Lower lobe of right lung (tissue), 2 donors: ENCODE data around the gene NUP98. TPM values are rescaled to one million over a fixed set of nuclear protein-coding genes. Genes with fewer than 3 reads are reported as not detected.
"Not testable (repeated sequence)": the region's sequence is repeated elsewhere in the genome, so short reads cannot be mapped to it uniquely, and the experiment has no call there.

Source experiments
- ATAC-seq, 2 donors: fragments of 200-7000 bp; cut with Tn5 transposase; one replicate each; pipeline ENCODE4 v1.9.1; 2020 to 2022; ENCODE audit warnings: mild to moderate bottlenecking in 2 of 2, moderate library complexity in 2 of 2
- DNase-seq: peaks from one replicate; pipeline ENCODE4 v3.0.0-alpha.2; 2020
- H3K27ac ChIP-seq: fragments of 200-600 bp; one replicate; pipeline ENCODE4 v1.8.0; 2022
- H3K27me3 ChIP-seq: fragments of 200-600 bp; one replicate; pipeline ENCODE4 v1.8.0; 2022; ENCODE audit warnings: low read depth
- H3K36me3 ChIP-seq: fragments of 200-600 bp; one replicate; pipeline ENCODE4 v1.8.0; 2022; ENCODE audit warnings: mild to moderate bottlenecking
- H3K4me1 ChIP-seq: fragments of 200-600 bp; one replicate; pipeline ENCODE4 v1.8.0; 2022
- H3K4me3 ChIP-seq: fragments of 200-600 bp; one replicate; pipeline ENCODE4 v1.8.0; 2022; ENCODE audit warnings: mild to moderate bottlenecking
- H3K9me3 ChIP-seq: fragments of 200-600 bp; one replicate; pipeline ENCODE4 v1.8.0; 2022
- intact Hi-C: fragments of 100-400 bp; cut with DNase I; formaldehyde crosslinking; loops from one replicate; pipeline ENCODE4 v1.11.0; 2022
- total RNA-seq: library from RNA; stranded (reverse); fragmentation: NEBNext Ultra II Directional; extraction: Animal tissue kit (Norgen Biotek cat#: 25700); gene quantifications from one replicate; pipeline ENCODE4 v1.2.1, GENCODE V29; 2021
- TF ChIP-seq, protein P1 (sequence below): fragments of 200-600 bp; IDR thresholded peaks from one replicate; pipeline ENCODE4 v1.8.0; 2022; ENCODE audit warnings: antibody characterized with exemption, mild to moderate bottlenecking
- donor health status: DM: no; HTN: yes; CAD: no; lungs with severe emphysema.

The NUP98 gene
- total RNA-seq, 1 donor from 2014 or later, result 62.3 TPM

DNA sequence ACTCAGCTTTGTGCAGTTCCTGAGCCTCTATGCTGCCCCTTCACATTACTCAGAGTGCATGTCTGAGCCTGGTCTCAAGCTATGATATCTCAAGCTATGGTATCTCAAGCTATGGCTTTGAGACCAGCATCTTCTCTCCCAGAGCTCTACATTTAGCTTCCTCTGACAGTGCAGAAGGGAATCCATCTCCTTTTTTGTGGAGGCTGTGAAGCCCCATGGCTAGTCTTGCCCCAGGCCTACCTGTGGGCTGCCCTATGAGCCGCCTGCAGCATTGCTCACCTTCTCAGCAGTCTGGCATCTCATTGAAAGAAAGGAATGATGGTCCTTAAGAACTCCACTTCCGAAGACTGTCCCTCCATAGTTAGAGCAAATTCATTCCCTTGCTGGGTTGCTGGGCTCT lies 23.6 kb upstream of the NUP98 start:
- Histone ChIP-seq H3K27ac (no peak overlapping the region), H3K9me3 (no peaks in the 10 kb centered on the region), H3K4me1 (no peaks in the 10 kb centered on the region), H3K36me3 (peaks cover 10% of the 10 kb centered on the region), H3K4me3 (no peak overlapping the region), H3K27me3 (no peaks in the 10 kb centered on the region)
- TF ChIP-seq, protein P1, sequence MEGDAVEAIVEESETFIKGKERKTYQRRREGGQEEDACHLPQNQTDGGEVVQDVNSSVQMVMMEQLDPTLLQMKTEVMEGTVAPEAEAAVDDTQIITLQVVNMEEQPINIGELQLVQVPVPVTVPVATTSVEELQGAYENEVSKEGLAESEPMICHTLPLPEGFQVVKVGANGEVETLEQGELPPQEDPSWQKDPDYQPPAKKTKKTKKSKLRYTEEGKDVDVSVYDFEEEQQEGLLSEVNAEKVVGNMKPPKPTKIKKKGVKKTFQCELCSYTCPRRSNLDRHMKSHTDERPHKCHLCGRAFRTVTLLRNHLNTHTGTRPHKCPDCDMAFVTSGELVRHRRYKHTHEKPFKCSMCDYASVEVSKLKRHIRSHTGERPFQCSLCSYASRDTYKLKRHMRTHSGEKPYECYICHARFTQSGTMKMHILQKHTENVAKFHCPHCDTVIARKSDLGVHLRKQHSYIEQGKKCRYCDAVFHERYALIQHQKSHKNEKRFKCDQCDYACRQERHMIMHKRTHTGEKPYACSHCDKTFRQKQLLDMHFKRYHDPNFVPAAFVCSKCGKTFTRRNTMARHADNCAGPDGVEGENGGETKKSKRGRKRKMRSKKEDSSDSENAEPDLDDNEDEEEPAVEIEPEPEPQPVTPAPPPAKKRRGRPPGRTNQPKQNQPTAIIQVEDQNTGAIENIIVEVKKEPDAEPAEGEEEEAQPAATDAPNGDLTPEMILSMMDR, result no peak
- ATAC-seq (no peak), DNase-seq (no peak)
- intact Hi-C loops, result no loop called here

DNA sequence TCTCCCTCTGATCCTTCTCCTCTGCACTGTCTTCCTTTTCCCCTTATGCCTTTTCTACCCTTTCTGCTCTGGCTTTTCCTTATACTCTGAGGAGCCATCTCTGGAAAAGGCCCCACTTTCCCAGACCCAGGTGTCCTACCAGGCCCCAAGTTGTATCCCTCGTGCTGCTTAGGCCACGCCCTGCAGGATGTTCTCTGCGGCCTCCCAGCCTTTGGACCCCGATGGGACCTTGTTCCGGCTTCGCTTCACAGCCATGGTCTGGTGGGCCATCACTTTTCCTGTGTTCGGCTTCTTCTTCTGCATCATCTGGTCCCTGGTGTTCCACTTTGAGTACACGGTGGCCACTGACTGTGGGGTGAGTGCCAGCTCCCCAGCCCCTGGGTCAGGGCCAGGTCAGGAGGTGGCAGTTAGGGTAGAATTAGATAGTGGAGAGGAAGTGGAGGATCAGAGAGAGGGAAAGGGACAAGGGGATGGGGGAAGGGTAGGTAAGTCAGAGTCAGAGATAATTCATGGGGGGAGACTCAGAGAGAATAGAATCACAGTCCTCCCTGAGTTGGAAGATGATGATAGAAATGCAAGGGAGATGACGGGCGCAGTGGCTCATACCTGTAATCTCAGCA lies 19.9 kb upstream of the NUP98 start:
- DNase-seq (no peak), ATAC-seq (no peak)
- intact Hi-C loops, result no loop called here
- H3K27me3 ChIP-seq, result no peaks in the 10 kb centered on the region
- H3K36me3 ChIP-seq, result no peaks in the 10 kb centered on the region
- H3K4me3 ChIP-seq, result peak overlapping the region; percentile 14
- TF ChIP-seq, protein P1, result no peak
- no peaks in the 10 kb centered on the region for H3K4me1 ChIP-seq
- no peaks in the 10 kb centered on the region for H3K9me3 ChIP-seq
- no peak overlapping the region for H3K27ac ChIP-seq

DNA sequence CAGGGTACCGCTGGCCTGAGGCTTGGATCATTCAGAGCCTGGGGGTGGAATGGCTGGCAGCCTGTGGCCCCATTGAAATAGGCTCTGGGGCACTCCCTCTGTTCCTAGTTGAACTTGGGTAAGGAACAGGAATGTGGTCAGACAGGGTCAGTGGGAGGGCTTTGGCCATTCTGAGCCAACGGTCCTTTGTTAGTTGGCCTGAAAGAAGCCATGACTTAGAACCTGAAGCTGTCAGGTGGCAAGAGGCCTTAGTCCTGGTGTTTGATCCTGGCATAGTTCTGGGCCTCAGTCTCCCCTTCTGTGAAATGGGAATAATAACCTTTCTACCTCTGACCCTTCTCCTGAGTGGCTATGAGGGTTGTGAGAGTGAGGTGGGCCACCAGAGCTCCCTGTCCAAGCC lies 19.3 kb upstream of the NUP98 start:
- TF ChIP-seq, protein P1, result no peak
- Histone ChIP-seq H3K4me1 (no peaks in the 10 kb centered on the region), H3K27me3 (no peaks in the 10 kb centered on the region), H3K27ac (no peak overlapping the region), H3K4me3 (peak overlapping the region; percentile 14), H3K9me3 (no peaks in the 10 kb centered on the region), H3K36me3 (no peaks in the 10 kb centered on the region)
- intact Hi-C loops, result no loop called here
- ATAC-seq, result peak; percentile 48 to 67
- no peak for DNase-seq

DNA sequence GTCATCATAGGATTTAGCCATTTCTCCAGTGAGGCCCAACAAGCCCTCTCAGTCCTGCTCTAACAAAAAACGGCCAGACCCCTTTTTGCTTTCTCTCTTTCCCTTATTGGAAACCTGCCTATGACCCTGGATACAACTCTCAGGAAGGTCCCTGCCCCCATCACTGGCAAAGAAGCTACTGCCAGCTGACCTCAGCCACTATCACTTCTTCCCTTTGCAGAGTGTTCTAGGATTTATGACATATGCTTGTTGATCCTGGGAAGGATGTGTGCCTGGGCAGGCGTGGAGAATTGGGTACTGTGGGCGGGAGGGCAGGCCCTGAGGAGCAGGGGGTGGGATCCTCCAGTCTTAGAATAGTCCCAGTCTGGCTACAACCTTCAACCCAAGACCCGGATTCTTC lies 18.5 kb upstream of the NUP98 start:
- TF ChIP-seq, protein P1, result no peak
- ATAC-seq, result peak; percentile 34 to 35
- intact Hi-C loops, result no loop called here
- Histone ChIP-seq H3K36me3 (no peaks in the 10 kb centered on the region), H3K27ac (peak overlapping the region; percentile 38), H3K4me3 (peak overlapping the region; percentile 14), H3K9me3 (no peaks in the 10 kb centered on the region), H3K27me3 (no peaks in the 10 kb centered on the region), H3K4me1 (no peaks in the 10 kb centered on the region)
- DNase-seq, result no peak

DNA sequence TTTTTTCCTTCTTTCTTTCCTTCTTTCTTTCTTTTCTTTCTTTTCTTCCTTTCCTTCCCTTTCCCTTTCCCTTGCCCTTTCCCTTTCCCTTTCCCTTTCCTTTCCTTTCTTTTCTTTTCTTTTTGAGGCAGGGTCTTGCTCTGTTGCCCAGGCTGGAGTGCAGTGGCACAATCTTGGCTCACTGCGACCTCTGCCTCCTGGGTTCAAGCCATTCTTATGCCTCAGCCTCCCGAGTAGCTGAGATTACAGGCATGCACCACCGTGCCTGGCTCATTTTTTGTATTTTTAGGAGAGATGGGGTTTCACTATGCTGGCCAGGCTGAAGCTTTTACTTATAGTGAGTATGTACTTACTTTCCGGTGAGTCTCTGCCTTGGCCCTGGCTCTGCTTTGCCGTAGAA lies 17.5 kb upstream of the NUP98 start:
- ATAC-seq, H3K36me3 ChIP-seq, DNase-seq, H3K4me1 ChIP-seq, H3K9me3 ChIP-seq, H3K27ac ChIP-seq, H3K4me3 ChIP-seq, intact Hi-C loops, H3K27me3 ChIP-seq: not testable (repeated sequence)

DNA sequence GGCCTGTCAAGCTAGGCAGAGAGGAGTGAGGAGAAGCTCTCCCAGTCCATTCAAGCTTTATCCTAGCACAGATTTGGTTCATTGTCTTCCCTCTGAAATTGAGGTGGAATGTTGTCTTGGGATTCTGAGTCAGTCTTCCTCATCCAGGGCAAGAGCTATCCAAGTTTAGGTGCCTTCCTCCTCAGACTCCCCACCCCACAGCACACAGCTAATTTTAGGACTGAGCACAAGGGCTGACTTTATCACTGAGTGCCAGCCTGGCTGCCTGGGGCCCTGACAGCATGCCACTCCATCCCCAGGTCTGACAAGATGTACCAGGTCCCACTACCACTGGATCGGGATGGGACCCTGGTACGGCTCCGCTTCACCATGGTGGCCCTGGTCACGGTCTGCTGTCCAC lies 13.6 kb upstream of the NUP98 start:
- Histone ChIP-seq H3K4me3 (no peak overlapping the region), H3K27ac (no peak overlapping the region), H3K4me1 (peaks cover 11% of the 10 kb centered on the region), H3K9me3 (no peaks in the 10 kb centered on the region), H3K27me3 (no peaks in the 10 kb centered on the region), H3K36me3 (no peaks in the 10 kb centered on the region)
- TF ChIP-seq, protein P1, result no peak
- no peak for ATAC-seq
- no peak for DNase-seq
- intact Hi-C loops, result no loop called here
